AG09309 (cell line): ENCODE results near the gene ZNF423.

Source experiments
- DNase-seq: peaks from one replicate; pipeline ENCODE4 v3.0.0-alpha.2; 2010; ENCODE audit warnings: low read depth
- H3K4me3 ChIP-seq: 2 replicates; pipeline ENCODE4 v1.5.1; 2011; ENCODE audit warnings: mild to moderate bottlenecking, low read depth, low read length, moderate library complexity; ENCODE audit not compliant: control insufficient read depth
- TF ChIP-seq, protein P1 (sequence below): IDR thresholded peaks from 2 replicates; pipeline ENCODE4 v1.5.1; 2011; ENCODE audit warnings: mild to moderate bottlenecking, low read depth, low read length, inconsistent platforms; ENCODE audit not compliant: insufficient read depth, control insufficient read depth; ENCODE audit errors: missing control alignments

Gene ZNF423

DNA sequence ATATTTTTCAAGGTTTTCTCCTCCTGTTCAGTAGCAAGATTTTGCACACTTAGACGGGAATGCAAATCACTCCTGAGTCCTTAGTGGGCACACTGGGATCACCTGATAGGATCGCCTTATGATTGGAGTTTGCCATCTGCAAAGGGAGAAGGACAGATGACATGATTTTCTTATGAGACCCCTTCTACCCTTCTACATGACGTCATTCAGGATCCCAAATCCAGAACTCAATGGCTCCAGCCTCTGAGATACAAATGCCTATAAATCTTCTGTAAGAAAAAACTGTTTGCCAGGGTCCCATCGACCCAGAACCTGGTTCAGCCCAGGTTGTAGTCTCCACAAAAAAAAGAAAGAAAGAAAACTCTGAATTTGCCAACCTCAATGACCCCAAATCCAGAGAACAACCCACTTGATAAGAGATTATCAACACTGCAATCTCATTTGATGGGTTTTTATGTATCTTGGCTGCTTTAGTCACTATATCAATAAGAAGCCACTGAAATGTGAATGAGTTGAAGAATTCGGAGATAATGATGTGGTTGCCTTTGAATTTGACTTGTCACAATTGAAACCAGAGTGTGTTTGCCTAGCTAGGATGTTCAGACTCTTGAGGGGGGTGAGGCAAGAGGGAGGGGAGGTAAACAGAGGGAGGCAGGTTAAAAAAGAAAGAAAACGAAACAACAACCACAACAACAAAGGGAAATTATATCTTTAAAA, 6.7 kb downstream of the ZNF423 start:
- TF ChIP-seq, protein P1, sequence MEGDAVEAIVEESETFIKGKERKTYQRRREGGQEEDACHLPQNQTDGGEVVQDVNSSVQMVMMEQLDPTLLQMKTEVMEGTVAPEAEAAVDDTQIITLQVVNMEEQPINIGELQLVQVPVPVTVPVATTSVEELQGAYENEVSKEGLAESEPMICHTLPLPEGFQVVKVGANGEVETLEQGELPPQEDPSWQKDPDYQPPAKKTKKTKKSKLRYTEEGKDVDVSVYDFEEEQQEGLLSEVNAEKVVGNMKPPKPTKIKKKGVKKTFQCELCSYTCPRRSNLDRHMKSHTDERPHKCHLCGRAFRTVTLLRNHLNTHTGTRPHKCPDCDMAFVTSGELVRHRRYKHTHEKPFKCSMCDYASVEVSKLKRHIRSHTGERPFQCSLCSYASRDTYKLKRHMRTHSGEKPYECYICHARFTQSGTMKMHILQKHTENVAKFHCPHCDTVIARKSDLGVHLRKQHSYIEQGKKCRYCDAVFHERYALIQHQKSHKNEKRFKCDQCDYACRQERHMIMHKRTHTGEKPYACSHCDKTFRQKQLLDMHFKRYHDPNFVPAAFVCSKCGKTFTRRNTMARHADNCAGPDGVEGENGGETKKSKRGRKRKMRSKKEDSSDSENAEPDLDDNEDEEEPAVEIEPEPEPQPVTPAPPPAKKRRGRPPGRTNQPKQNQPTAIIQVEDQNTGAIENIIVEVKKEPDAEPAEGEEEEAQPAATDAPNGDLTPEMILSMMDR: no peak
- no peak overlapping the region for H3K4me3 ChIP-seq
- DNase-seq: no peak

DNA sequence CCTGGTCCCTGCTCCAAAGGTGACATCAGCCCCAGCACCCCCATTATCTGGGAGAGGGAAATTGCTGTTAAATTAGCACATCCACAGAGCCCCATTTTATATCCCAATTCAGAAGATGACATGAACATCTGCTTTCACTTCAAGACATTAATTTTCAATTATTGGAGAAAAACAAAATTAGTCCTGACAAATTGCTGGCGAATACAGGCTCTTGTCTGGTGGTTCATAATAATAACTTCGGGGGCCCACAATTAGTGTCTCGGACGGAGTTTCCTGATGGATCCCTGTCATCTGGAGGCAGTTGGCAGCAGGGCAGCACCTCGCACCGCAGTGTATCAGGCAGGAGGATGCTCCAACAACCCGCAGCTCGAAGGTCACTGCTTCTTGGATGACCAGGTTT, 7.4 kb downstream of the ZNF423 start:
- TF ChIP-seq, protein P1: no peak
- no peak for DNase-seq
- H3K4me3 ChIP-seq: no peak overlapping the region

DNA sequence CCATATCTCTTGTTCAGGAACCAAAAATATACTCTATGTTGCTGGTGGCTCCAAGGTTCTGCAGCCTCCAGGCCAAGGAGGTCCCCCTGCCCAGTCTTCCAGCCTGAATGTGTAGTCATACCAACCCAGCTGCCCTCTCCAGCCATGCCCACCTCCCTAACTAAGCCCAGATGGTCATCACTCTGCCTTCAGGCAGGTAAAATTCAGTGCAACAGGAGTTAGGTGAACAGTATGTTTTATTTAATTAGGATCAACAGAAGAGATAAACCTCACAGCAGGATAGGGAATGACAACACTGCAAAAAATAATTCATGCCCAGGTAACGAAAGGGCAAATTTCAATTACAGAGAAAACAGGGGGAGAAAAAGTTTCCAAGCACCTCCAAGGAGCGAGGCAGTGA, 9.1 kb downstream of the ZNF423 start:
- TF ChIP-seq, protein P1: no peak
- no peak for DNase-seq
- H3K4me3 ChIP-seq: no peak overlapping the region

DNA sequence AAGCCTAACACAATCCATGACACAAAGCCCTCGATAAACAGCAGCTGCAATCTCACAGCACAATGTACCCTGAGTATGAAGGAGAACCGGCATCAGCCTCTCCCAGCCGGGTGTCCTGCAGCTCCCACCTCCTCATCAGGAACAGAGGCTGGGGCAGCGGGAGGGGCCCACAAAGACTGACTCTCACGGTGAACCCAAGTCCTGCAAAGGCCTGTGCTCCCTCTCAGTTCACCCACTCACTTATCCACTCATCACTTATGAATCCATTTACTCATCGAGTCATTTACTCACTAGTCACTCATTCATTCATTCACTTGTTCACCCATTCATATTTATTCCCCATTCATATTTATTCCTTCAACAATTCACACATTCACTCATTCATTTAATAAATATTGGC, 11.6 kb downstream of the ZNF423 start:
- TF ChIP-seq, protein P1: no peak
- DNase-seq: no peak
- H3K4me3 ChIP-seq: no peak overlapping the region

DNA sequence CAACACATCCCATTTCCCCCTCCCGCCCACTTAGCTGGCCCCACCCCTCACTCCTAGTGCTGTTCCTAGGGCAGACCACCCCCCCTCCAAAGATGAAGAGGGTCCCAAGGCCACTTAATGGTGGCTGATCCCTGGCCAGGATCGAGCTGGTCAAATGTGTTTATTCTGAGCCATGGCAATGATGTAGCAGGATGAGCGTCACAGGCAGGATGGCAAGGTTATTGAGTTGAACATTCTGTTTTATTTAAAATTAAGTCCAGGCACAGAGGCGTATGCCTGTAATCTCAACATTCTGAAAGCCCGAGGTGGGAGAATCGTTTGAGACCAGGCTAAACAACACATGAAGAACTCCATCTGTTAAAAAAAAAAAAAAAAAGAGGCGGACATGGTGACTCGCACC, 12.2 kb downstream of the ZNF423 start:
- DNase-seq: no peak
- TF ChIP-seq, protein P1: no peak

DNA sequence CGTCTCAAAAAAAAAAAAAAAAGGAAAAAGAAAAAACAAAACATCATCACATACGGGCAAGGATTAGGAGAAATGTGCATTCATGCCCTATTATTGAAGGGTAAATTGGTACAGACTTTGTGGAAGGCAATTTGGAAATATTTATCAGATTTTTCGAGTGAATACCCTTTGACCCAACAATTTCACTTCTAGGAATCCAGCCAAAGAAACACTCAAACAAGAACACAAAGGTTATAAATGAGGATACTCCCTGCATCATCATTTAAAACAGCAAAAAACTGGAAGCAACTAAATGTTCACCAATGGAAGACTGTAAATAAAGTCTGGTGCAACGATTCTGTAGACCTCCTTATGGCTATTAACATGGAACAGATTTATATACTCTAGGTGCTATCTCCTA, 12.9 kb downstream of the ZNF423 start:
- no peak overlapping the region for H3K4me3 ChIP-seq
- DNase-seq: no peak
- TF ChIP-seq, protein P1: no peak

More for the DNA sequence above, 12.2 kb downstream of the ZNF423 start:
- H3K4me3 ChIP-seq: no peak overlapping the region
